ENCODE results near the gene ZNF292. TPM values are rescaled to one million over a fixed set of nuclear protein-coding genes. Genes with fewer than 3 reads are reported as not detected.

The ZNF292 gene
- total RNA-seq, 2 donors from 2014 or later = 31.5 to 46.8 TPM

- no peak for TF ChIP-seq CTCF (IDR thresholded peaks at IDR 0.05)
- Histone ChIP-seq H3K4me3 (no peak overlapping the region), H3K4me1 (ENCODE audit: control insufficient read depth in 1 of 2, low read depth in 2 of 2) (peaks cover 5 to 32% of the 10 kb centered on the region in 2 donors), H3K9me3 (no peaks in the 10 kb centered on the region), H3K27ac (no peak overlapping the region), H3K27me3 (replicated peaks; ENCODE audit: insufficient read depth) (no peaks in the 10 kb centered on the region), H3K36me3 (no peaks in the 10 kb centered on the region)
- ATAC-seq (ENCODE audit: insufficient number of reproducible peaks, low FRiP score, low read depth) (no peak), DNase-seq (ENCODE audit: low spot score) (no peak)
Measured at GRCh38 chr6:87212596-87212995, 57.2 kb downstream of the ZNF292 start.

- Histone ChIP-seq H3K9me3 (no peaks in the 10 kb centered on the region), H3K27me3 (replicated peaks; ENCODE audit: insufficient read depth) (no peaks in the 10 kb centered on the region), H3K4me1 (ENCODE audit: control insufficient read depth in 1 of 2, low read depth in 2 of 2) (peaks cover 0 to 31% of the 10 kb centered on the region in 2 donors), H3K4me3 (no peak overlapping the region), H3K36me3 (no peaks in the 10 kb centered on the region), H3K27ac (no peak overlapping the region)
- TF ChIP-seq CTCF (IDR thresholded peaks at IDR 0.05) = no peak
- ATAC-seq (ENCODE audit: insufficient number of reproducible peaks, low FRiP score, low read depth) (no peak), DNase-seq (ENCODE audit: low spot score) (no peak)
Measured at GRCh38 chr6:87213364-87213763, 58.0 kb downstream of the ZNF292 start.

- DNase-seq (ENCODE audit: low spot score) (no peak), ATAC-seq (ENCODE audit: insufficient number of reproducible peaks, low FRiP score, low read depth) (no peak)
- Histone ChIP-seq H3K4me3 (no peak overlapping the region), H3K27ac (no peak overlapping the region), H3K27me3 (replicated peaks; ENCODE audit: insufficient read depth) (no peaks in the 10 kb centered on the region), H3K36me3 (peaks cover 2% of the 10 kb centered on the region), H3K9me3 (no peaks in the 10 kb centered on the region), H3K4me1 (ENCODE audit: control insufficient read depth in 1 of 2, low read depth in 2 of 2) (peaks cover 0 to 28% of the 10 kb centered on the region in 2 donors)
- TF ChIP-seq CTCF (IDR thresholded peaks at IDR 0.05) = no peak
Measured at GRCh38 chr6:87214831-87215230, 59.5 kb downstream of the ZNF292 start.

DNA sequence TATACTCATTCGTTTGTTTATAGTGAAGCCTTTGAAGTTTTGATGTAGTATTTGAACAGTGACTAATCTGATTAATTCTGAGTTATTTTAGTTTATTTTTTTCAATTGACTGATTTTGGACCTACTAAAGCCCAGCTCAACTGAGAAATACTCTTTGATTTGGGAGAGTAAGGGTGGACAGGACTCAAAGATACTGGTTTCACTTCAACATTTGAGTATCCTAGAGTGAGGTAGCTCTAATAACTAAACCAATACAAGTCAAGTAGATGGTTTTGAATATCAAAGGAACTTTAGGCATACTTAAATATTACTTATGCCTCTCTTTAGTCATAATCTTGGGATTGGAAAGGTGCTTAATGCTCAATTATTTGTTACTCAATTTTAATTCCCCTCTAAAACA is 65.6 kb downstream of the ZNF292 start:
- ATAC-seq (ENCODE audit: insufficient number of reproducible peaks, low FRiP score, low read depth) = no peak
- Histone ChIP-seq H3K4me3 (no peak overlapping the region), H3K9me3 (no peaks in the 10 kb centered on the region), H3K27ac (no peak overlapping the region), H3K36me3 (peaks cover 14% of the 10 kb centered on the region), H3K27me3 (replicated peaks; ENCODE audit: insufficient read depth) (no peaks in the 10 kb centered on the region), H3K4me1 (ENCODE audit: control insufficient read depth in 1 of 2, low read depth in 2 of 2) (no peaks in the 10 kb centered on the region)
- no peak for DNase-seq (ENCODE audit: low spot score)
- TF ChIP-seq CTCF (IDR thresholded peaks at IDR 0.05) = no peak

DNA sequence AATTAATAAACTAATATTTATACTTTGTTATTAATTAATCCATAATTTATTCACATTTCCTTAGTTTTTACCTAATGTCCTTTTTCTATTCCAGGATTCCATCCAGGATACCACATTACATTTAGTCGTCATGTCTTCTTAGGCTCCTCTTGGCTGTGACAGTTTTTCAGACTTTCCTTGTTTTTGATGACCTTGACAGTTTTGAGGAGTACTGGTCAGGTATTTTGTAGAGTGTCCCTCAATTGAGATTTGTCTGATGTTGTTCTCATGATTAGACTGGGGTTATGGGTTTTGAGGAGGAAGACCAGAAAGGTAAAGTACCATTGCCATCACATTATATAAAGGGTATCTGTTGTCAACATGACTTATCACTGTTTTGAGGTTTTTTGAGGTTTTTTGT is 67.3 kb downstream of the ZNF292 start:
- DNase-seq (ENCODE audit: low spot score) = no peak
- no peaks in the 10 kb centered on the region for H3K9me3 ChIP-seq
- peaks cover 14% of the 10 kb centered on the region for H3K36me3 ChIP-seq
- no peaks in the 10 kb centered on the region for H3K27me3 ChIP-seq (replicated peaks; ENCODE audit: insufficient read depth)
- H3K4me3 ChIP-seq = no peak overlapping the region
- H3K27ac ChIP-seq = no peak overlapping the region
- no peak for TF ChIP-seq CTCF (IDR thresholded peaks at IDR 0.05)
- no peak for ATAC-seq (ENCODE audit: insufficient number of reproducible peaks, low FRiP score, low read depth)
- H3K4me1 ChIP-seq (ENCODE audit: control insufficient read depth in 1 of 2, low read depth in 2 of 2) = no peaks in the 10 kb centered on the region

Measured in thoracic aorta (tissue), 2 donors.